Activated CD8-positive, alpha-beta T cell treated with anti-CD3 and anti-CD28 coated beads, Interleukin-2, amount 10 ng/mL, durations not matched to agents 7 days and 5 days (primary cell): Measurements from ENCODE around the gene AK5. TPM values are rescaled to one million over a fixed set of nuclear protein-coding genes. Genes with fewer than 3 reads are reported as not detected.

Experiments
- ATAC-seq: fragments of 150-1000 bp; cut with Tn5 transposase; one replicate; pipeline ENCODE4 v1.10.0; 2021; ENCODE audit warnings: moderate library complexity
- CTCF ChIA-PET: fragments of 350-600 bp; sonication (Branson Sonifier 250); formaldehyde crosslinking; loops from one replicate; lab custom pipeline; 2021; ENCODE audit warnings: antibody characterized with exemption; lab: Charles Lee
- POLR2A ChIA-PET: fragments of 350-600 bp; sonication (Branson Sonifier 250); formaldehyde crosslinking; loops from one replicate; lab custom pipeline; 2021; ENCODE audit warnings: antibody characterized with exemption; lab: Charles Lee
- DNase-seq: peaks from one replicate; pipeline ENCODE4 v3.0.0-alpha.2; 2020
- H3K27ac Mint-ChIP-seq: one replicate; pipeline ENCODE4 v1.8.0; 2021; ENCODE audit warnings: mild to moderate bottlenecking, mixed read lengths
- H3K27me3 Mint-ChIP-seq: one replicate; pipeline ENCODE4 v1.8.0; 2021; ENCODE audit warnings: low read depth, mixed read lengths
- H3K36me3 Mint-ChIP-seq: one replicate; pipeline ENCODE4 v1.8.0; 2021; ENCODE audit warnings: low read depth, mixed read lengths
- H3K4me1 Mint-ChIP-seq: one replicate; pipeline ENCODE4 v1.8.0; 2021; ENCODE audit warnings: low read depth, mixed read lengths
- H3K4me3 Mint-ChIP-seq: one replicate; pipeline ENCODE4 v1.8.0; 2021; ENCODE audit warnings: mild to moderate bottlenecking, mixed read lengths
- H3K9me3 Mint-ChIP-seq: one replicate; pipeline ENCODE4 v1.8.0; 2022; ENCODE audit warnings: mixed read lengths; ENCODE audit not compliant: insufficient read depth
- total RNA-seq, 2 experiments: library from RNA; stranded (reverse); gene quantifications; one replicate each; pipeline ENCODE4 v1.2.3, GENCODE V29; 2021

The AK5 gene
- total RNA-seq, 2 experiments from 2014 or later, result 0.73 to 1.2 TPM

- ATAC-seq, result no peak
- H3K9me3 Mint-ChIP-seq, result no peaks in the 10 kb centered on the region
- no peak for DNase-seq
- H3K27me3 Mint-ChIP-seq, result no peaks in the 10 kb centered on the region
- H3K36me3 Mint-ChIP-seq, result peaks cover 7% of the 10 kb centered on the region
- peaks cover 4% of the 10 kb centered on the region for H3K4me1 Mint-ChIP-seq
- POLR2A ChIA-PET, result no interaction called here
- no peak overlapping the region for H3K4me3 Mint-ChIP-seq
- CTCF ChIA-PET, result interaction anchor here (1.6 kb wide), 1 partner anchor 23 kb away, joined by 5 read pairs; no protein-coding TSS in a partner anchor
- no peak overlapping the region for H3K27ac Mint-ChIP-seq
Observed at GRCh38 chr1:77556045-77556444, 274.2 kb downstream of the AK5 start.

GRCh38 chr1:77557053-77557452 lies 275.2 kb downstream of the AK5 start:
- Mint-ChIP-seq H3K4me3 (no peak overlapping the region), H3K27me3 (no peaks in the 10 kb centered on the region), H3K4me1 (peaks cover 4% of the 10 kb centered on the region), H3K9me3 (no peaks in the 10 kb centered on the region), H3K27ac (no peak overlapping the region), H3K36me3 (peaks cover 13% of the 10 kb centered on the region)
- no peak for DNase-seq
- ChIA-PET POLR2A (interaction anchor here (0.9 kb wide), 1 partner anchor 124 kb away, joined by 4 read pairs; no protein-coding TSS in a partner anchor), CTCF (interaction anchor here (1.6 kb wide), 1 partner anchor 24 kb away, joined by 5 read pairs; no protein-coding TSS in a partner anchor)
- no peak for ATAC-seq

- ChIA-PET POLR2A (interaction anchor here (0.6 kb wide), 1 partner anchor 15 kb away, joined by 3 read pairs; no protein-coding TSS in a partner anchor), CTCF (no interaction called here)
- no peaks in the 10 kb centered on the region for H3K27me3 Mint-ChIP-seq
- H3K36me3 Mint-ChIP-seq, result peaks cover 13% of the 10 kb centered on the region
- H3K4me1 Mint-ChIP-seq, result peaks cover 4% of the 10 kb centered on the region
- no peak overlapping the region for H3K27ac Mint-ChIP-seq
- no peak overlapping the region for H3K4me3 Mint-ChIP-seq
- no peak for ATAC-seq
- DNase-seq, result no peak
- no peaks in the 10 kb centered on the region for H3K9me3 Mint-ChIP-seq
Observed at GRCh38 chr1:77558591-77559164, 276.9 kb downstream of the AK5 start.

GRCh38 chr1:77560741-77561140 lies 278.9 kb downstream of the AK5 start:
- Mint-ChIP-seq H3K27me3 (no peaks in the 10 kb centered on the region), H3K36me3 (peaks cover 21% of the 10 kb centered on the region), H3K4me3 (no peak overlapping the region), H3K4me1 (peaks cover 4% of the 10 kb centered on the region), H3K9me3 (no peaks in the 10 kb centered on the region), H3K27ac (no peak overlapping the region)
- ATAC-seq (no peak), DNase-seq (no peak)
- POLR2A ChIA-PET, result interaction anchor here (0.6 kb wide), 1 partner anchor 101 kb away, joined by 3 read pairs; no protein-coding TSS in a partner anchor
- CTCF ChIA-PET, result no interaction called here

- no peak for ATAC-seq
- Mint-ChIP-seq H3K4me3 (no peak overlapping the region), H3K27ac (no peak overlapping the region), H3K36me3 (peaks cover 37% of the 10 kb centered on the region), H3K27me3 (no peaks in the 10 kb centered on the region), H3K4me1 (no peaks in the 10 kb centered on the region), H3K9me3 (no peaks in the 10 kb centered on the region)
- no peak for DNase-seq
- ChIA-PET CTCF (no interaction called here), POLR2A (no interaction called here)
Observed at GRCh38 chr1:77562596-77563150, 280.9 kb downstream of the AK5 start.

- Mint-ChIP-seq H3K9me3 (no peaks in the 10 kb centered on the region), H3K4me1 (no peaks in the 10 kb centered on the region), H3K27ac (no peak overlapping the region), H3K27me3 (no peaks in the 10 kb centered on the region), H3K36me3 (peaks cover 51% of the 10 kb centered on the region), H3K4me3 (no peak overlapping the region)
- no peak for DNase-seq
- no peak for ATAC-seq
- ChIA-PET POLR2A (no interaction called here), CTCF (interaction anchor here (1.0 kb wide), 1 partner anchor 118 kb away, joined by 3 read pairs; no protein-coding TSS in a partner anchor)
Observed at GRCh38 chr1:77565321-77565720, 283.5 kb downstream of the AK5 start.

GRCh38 chr1:77571642-77572041 lies 289.8 kb downstream of the AK5 start:
- Mint-ChIP-seq H3K27me3 (no peaks in the 10 kb centered on the region), H3K36me3 (peaks cover 52% of the 10 kb centered on the region), H3K4me1 (no peaks in the 10 kb centered on the region), H3K9me3 (no peaks in the 10 kb centered on the region), H3K27ac (no peak overlapping the region), H3K4me3 (no peak overlapping the region)
- ATAC-seq, result no peak
- CTCF ChIA-PET, result interaction anchor here (0.7 kb wide), 1 partner anchor 22 kb away, joined by 5 read pairs; no protein-coding TSS in a partner anchor
- DNase-seq, result no peak
- POLR2A ChIA-PET, result no interaction called here

GRCh38 chr1:77579547-77579946 lies 297.7 kb downstream of the AK5 start:
- ATAC-seq (no peak), DNase-seq (no peak)
- Mint-ChIP-seq H3K36me3 (peaks cover 34% of the 10 kb centered on the region), H3K27ac (no peak overlapping the region), H3K9me3 (no peaks in the 10 kb centered on the region), H3K27me3 (no peaks in the 10 kb centered on the region), H3K4me3 (no peak overlapping the region), H3K4me1 (no peaks in the 10 kb centered on the region)
- ChIA-PET POLR2A (no interaction called here), CTCF (interaction anchor here (1.2 to 1.7 kb wide), 2 partner anchors 30 to 46 kb away, joined by 3 to 7 read pairs; no protein-coding TSS in a partner anchor)

- DNase-seq (no peak), ATAC-seq (no peak)
- H3K4me3 Mint-ChIP-seq, result no peak overlapping the region
- POLR2A ChIA-PET, result no interaction called here
- no peaks in the 10 kb centered on the region for H3K4me1 Mint-ChIP-seq
- H3K27me3 Mint-ChIP-seq, result no peaks in the 10 kb centered on the region
- CTCF ChIA-PET, result no interaction called here
- peaks cover 28% of the 10 kb centered on the region for H3K36me3 Mint-ChIP-seq
- H3K9me3 Mint-ChIP-seq, result no peaks in the 10 kb centered on the region
- H3K27ac Mint-ChIP-seq, result no peak overlapping the region
Observed at GRCh38 chr1:77582905-77583304, 301.1 kb downstream of the AK5 start.

- Mint-ChIP-seq H3K36me3 (peaks cover 31% of the 10 kb centered on the region), H3K4me3 (no peak overlapping the region), H3K27me3 (no peaks in the 10 kb centered on the region), H3K4me1 (no peaks in the 10 kb centered on the region), H3K27ac (no peak overlapping the region), H3K9me3 (no peaks in the 10 kb centered on the region)
- POLR2A ChIA-PET, result no interaction called here
- ATAC-seq, result no peak
- DNase-seq, result no peak
- CTCF ChIA-PET, result no interaction called here
Observed at GRCh38 chr1:77583483-77583882, 301.7 kb downstream of the AK5 start.

- DNase-seq (no peak), ATAC-seq (no peak)
- Mint-ChIP-seq H3K4me3 (no peak overlapping the region), H3K27ac (no peak overlapping the region), H3K9me3 (no peaks in the 10 kb centered on the region), H3K27me3 (no peaks in the 10 kb centered on the region), H3K36me3 (peaks cover 33% of the 10 kb centered on the region), H3K4me1 (no peaks in the 10 kb centered on the region)
- ChIA-PET CTCF (no interaction called here), POLR2A (no interaction called here)
Observed at GRCh38 chr1:77584884-77585283, 303.1 kb downstream of the AK5 start.

GRCh38 chr1:77585610-77586314 lies 303.9 kb downstream of the AK5 start:
- peaks cover 27% of the 10 kb centered on the region for H3K36me3 Mint-ChIP-seq
- no peak overlapping the region for H3K27ac Mint-ChIP-seq
- CTCF ChIA-PET, result interaction anchor here (1.2 kb wide), 1 partner anchor 8 kb away, joined by 5 read pairs; no protein-coding TSS in a partner anchor
- no peaks in the 10 kb centered on the region for H3K9me3 Mint-ChIP-seq
- DNase-seq (no peak), ATAC-seq (no peak)
- no peaks in the 10 kb centered on the region for H3K27me3 Mint-ChIP-seq
- H3K4me3 Mint-ChIP-seq, result no peak overlapping the region
- POLR2A ChIA-PET, result no interaction called here
- H3K4me1 Mint-ChIP-seq, result no peaks in the 10 kb centered on the region
